ENCODE results near the gene ARFGEF3. TPM values are rescaled to one million over a fixed set of nuclear protein-coding genes. Genes with fewer than 3 reads are reported as not detected.

ARFGEF3 gene
- total RNA-seq, 1 donor from 2014 or later: 3.8 TPM

DNA sequence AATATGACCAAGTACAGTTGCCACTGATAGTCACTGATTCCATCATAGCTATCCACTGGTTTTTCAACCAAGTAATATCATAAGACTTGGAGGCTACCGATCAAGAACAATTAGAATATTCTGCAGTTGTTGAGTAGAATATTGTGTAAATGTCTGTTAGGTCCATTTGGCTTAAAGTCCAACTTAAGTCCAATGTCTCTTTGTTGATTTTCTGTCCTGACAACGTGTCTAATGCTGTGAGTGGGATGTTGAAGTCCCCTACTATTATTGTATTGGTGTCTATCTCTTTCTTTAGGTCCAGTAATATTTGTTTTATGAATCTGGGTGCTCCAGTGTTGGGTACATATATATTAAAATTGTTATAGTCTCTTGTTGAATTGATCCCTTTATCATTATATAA is 13.9 kb downstream of the ARFGEF3 start:
- Histone ChIP-seq H3K9ac (no peak overlapping the region), H3K4me3 (no peak overlapping the region), H3K4me2 (no peak overlapping the region), H3K9me3 (ENCODE audit: low read depth) (peaks cover 14% of the 10 kb centered on the region), H2AFZ (replicated peaks) (no peak overlapping the region), H3K27me3 (no peaks in the 10 kb centered on the region), H3K36me3 (peaks cover 3% of the 10 kb centered on the region), H3F3A (ENCODE audit: low read depth) (no peaks in the 10 kb centered on the region), H3K79me2 (ENCODE audit: low read depth) (no peaks in the 10 kb centered on the region), H3K27ac (no peak overlapping the region), H4K20me1 (ENCODE audit: low read depth) (no peaks in the 10 kb centered on the region), H3K4me1 (no peaks in the 10 kb centered on the region)
- DNase-seq (ENCODE audit: low spot score): no peak
- no peak overlapping the region for H3K27ac Mint-ChIP-seq
- H3K36me3 Mint-ChIP-seq: no peaks in the 10 kb centered on the region
- TF ChIP-seq, protein P1, sequence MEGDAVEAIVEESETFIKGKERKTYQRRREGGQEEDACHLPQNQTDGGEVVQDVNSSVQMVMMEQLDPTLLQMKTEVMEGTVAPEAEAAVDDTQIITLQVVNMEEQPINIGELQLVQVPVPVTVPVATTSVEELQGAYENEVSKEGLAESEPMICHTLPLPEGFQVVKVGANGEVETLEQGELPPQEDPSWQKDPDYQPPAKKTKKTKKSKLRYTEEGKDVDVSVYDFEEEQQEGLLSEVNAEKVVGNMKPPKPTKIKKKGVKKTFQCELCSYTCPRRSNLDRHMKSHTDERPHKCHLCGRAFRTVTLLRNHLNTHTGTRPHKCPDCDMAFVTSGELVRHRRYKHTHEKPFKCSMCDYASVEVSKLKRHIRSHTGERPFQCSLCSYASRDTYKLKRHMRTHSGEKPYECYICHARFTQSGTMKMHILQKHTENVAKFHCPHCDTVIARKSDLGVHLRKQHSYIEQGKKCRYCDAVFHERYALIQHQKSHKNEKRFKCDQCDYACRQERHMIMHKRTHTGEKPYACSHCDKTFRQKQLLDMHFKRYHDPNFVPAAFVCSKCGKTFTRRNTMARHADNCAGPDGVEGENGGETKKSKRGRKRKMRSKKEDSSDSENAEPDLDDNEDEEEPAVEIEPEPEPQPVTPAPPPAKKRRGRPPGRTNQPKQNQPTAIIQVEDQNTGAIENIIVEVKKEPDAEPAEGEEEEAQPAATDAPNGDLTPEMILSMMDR (IDR thresholded peaks at IDR 0.05): no peak
- TF ChIP-seq EZH2 (IDR thresholded peaks at IDR 0.05) (no peak), EZH2phosphoT487 (IDR thresholded peaks at IDR 0.05) (no peak)
- H3K27me3 Mint-ChIP-seq (ENCODE audit: insufficient read depth, low read depth): no peaks in the 10 kb centered on the region
- peaks cover 23% of the 10 kb centered on the region for H3K9me3 Mint-ChIP-seq
- no peaks in the 10 kb centered on the region for H3K4me1 Mint-ChIP-seq
- H3K4me3 Mint-ChIP-seq: no peak overlapping the region

DNA sequence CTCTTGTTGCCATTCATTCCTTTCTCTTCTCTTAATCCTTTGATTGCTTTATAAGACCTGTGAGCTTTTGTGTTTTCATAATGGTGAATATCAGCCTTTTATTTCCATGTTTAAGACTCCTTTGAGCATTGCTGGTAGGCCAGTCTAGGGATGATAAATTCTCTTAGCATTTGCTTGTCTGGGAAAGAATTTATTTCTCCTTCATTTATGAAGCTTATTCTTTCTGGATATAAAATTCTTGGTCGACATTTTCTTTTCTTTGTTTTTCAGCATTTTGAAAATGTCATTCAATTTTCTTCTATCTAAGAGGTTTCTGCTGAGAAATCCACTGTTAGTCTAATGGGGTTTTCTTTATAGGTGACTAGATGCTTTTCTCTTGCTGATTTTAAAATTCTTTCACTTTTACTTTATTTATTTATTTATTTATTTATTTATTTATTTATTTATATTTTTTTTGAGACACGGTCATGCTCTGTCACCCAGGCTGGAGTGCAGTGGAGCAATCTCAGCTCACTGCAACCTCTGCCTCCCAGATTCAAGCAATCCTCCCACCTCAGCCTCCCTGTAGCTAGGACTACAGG is 15.0 kb downstream of the ARFGEF3 start:
- no peak overlapping the region for H2AFZ ChIP-seq (replicated peaks)
- H3K4me3 Mint-ChIP-seq: no peak overlapping the region
- no peak overlapping the region for H3K4me3 ChIP-seq
- H3K36me3 ChIP-seq: peaks cover 3% of the 10 kb centered on the region
- H3K4me1 ChIP-seq: no peaks in the 10 kb centered on the region
- H3K27me3 Mint-ChIP-seq (ENCODE audit: insufficient read depth, low read depth): no peaks in the 10 kb centered on the region
- no peaks in the 10 kb centered on the region for H3F3A ChIP-seq (ENCODE audit: low read depth)
- no peak overlapping the region for H3K9ac ChIP-seq
- no peaks in the 10 kb centered on the region for H3K27me3 ChIP-seq
- no peak overlapping the region for H3K27ac ChIP-seq
- H3K79me2 ChIP-seq (ENCODE audit: low read depth): no peaks in the 10 kb centered on the region
- H3K36me3 Mint-ChIP-seq: no peaks in the 10 kb centered on the region
- peaks cover 14% of the 10 kb centered on the region for H3K9me3 ChIP-seq (ENCODE audit: low read depth)
- H3K9me3 Mint-ChIP-seq: peaks cover 23% of the 10 kb centered on the region
- H3K27ac Mint-ChIP-seq: no peak overlapping the region
- H4K20me1 ChIP-seq (ENCODE audit: low read depth): no peaks in the 10 kb centered on the region
- no peaks in the 10 kb centered on the region for H3K4me1 Mint-ChIP-seq
- DNase-seq (ENCODE audit: low spot score): no peak
- TF ChIP-seq EZH2 (IDR thresholded peaks at IDR 0.05): no peak
- TF ChIP-seq, protein P1 (IDR thresholded peaks at IDR 0.05): no peak
- TF ChIP-seq EZH2phosphoT487 (IDR thresholded peaks at IDR 0.05): no peak
- H3K4me2 ChIP-seq: no peak overlapping the region

DNA sequence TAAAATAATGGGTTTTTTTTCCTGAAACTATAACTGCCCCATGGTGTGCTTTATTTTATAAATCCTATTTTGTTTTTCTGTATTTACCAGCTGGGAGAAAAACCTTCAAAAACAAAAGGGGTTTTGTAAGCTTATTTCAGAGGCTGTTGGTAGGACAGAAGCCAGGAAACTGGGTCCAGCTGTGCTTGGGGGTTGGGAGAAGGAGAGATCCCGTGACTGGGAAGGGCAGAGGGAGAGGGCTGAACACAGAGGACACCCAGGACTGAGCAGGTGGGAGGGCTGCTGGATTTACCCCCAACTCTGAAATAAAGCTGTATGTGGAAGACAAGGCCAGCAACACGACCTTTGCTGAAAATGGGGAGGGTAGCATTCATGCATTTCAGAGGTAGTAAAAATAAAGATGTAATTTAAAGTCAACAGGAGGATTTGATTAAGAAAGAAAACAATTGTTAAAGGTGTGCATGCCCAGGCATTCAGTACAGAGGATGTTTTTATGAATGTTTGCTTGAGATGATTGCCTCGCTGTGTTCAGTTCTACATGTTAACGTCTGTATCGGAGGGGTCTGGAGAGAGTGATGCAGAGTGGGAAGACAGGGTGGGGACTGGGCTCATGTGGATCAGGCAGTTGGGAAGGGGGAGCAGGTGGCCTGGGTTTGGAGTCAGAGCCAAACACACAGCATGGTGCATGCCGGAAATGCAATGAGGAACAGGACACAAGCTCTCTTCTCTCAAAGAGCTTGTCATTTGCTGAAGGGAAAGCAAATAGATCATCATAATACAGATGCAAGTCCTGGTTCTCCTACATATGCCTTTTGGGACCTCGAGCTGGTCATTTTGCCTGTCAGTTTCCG is 21.4 kb downstream of the ARFGEF3 start:
- Histone ChIP-seq H3K4me2 (peak overlapping the region; percentile 53), H3K27me3 (no peaks in the 10 kb centered on the region), H4K20me1 (ENCODE audit: low read depth) (no peaks in the 10 kb centered on the region), H3K4me1 (peaks cover 43% of the 10 kb centered on the region), H3F3A (ENCODE audit: low read depth) (peaks cover 27% of the 10 kb centered on the region), H3K27ac (peak overlapping the region; percentile 66), H3K9ac (no peak overlapping the region), H3K79me2 (ENCODE audit: low read depth) (no peaks in the 10 kb centered on the region), H2AFZ (replicated peaks) (no peak overlapping the region), H3K36me3 (no peaks in the 10 kb centered on the region), H3K4me3 (peak overlapping the region; percentile 4), H3K9me3 (ENCODE audit: low read depth) (no peaks in the 10 kb centered on the region)
- Mint-ChIP-seq H3K9me3 (peaks cover 5% of the 10 kb centered on the region), H3K4me3 (no peak overlapping the region), H3K4me1 (peaks cover 11% of the 10 kb centered on the region), H3K36me3 (no peaks in the 10 kb centered on the region), H3K27ac (peak overlapping the region; percentile 2), H3K27me3 (ENCODE audit: insufficient read depth, low read depth) (no peaks in the 10 kb centered on the region)
- TF ChIP-seq, protein P1 (IDR thresholded peaks at IDR 0.05): no peak
- TF ChIP-seq EZH2 (IDR thresholded peaks at IDR 0.05) (no peak), EZH2phosphoT487 (IDR thresholded peaks at IDR 0.05) (no peak)
- DNase-seq (ENCODE audit: low spot score): peak; percentile 47
